NCI-H460 (cell line): Measurements from ENCODE around the gene ITPR2. TPM values are rescaled to one million over a fixed set of nuclear protein-coding genes. Genes with fewer than 3 reads are reported as not detected.
"Not testable (repeated sequence)": the region's sequence is repeated elsewhere in the genome, so short reads cannot be mapped to it uniquely, and the experiment has no call there.

ENCODE experiments used
- DNase-seq: peaks from one replicate; pipeline ENCODE4 v3.0.0-alpha.2; 2016; ENCODE audit warnings: low read depth; ENCODE audit errors: extremely low read depth
- total RNA-seq: library from RNA; depleted of rRNA; stranded (reverse); fragments of >200 nt; shearing (Covaris generic); gene quantifications from 2 replicates; pipeline ENCODE4 v1.2.3, GENCODE V29; 2014

Gene ITPR2
- total RNA-seq, 1 experiment from 2014 or later = 5.5 TPM

GRCh38 chr12:26851031-26851809 lies 18.2 kb upstream of the ITPR2 start:
- no peak for DNase-seq

- DNase-seq = no peak
Measured at GRCh38 chr12:26848156-26848825, 15.3 kb upstream of the ITPR2 start.

- no peak for DNase-seq
Measured at GRCh38 chr12:26847431-26847830, 14.4 kb upstream of the ITPR2 start.

GRCh38 chr12:26846416-26846815 lies 13.4 kb upstream of the ITPR2 start:
- no peak for DNase-seq

GRCh38 chr12:26845984-26846383 lies 13.0 kb upstream of the ITPR2 start:
- DNase-seq = no peak

GRCh38 chr12:26845057-26845666 lies 12.2 kb upstream of the ITPR2 start:
- peak; percentile 40 for DNase-seq

- DNase-seq = no peak
Measured at GRCh38 chr12:26843311-26843710, 10.3 kb upstream of the ITPR2 start.

GRCh38 chr12:26841085-26841484 lies 8.1 kb upstream of the ITPR2 start:
- no peak for DNase-seq

GRCh38 chr12:26839512-26839911 lies 6.5 kb upstream of the ITPR2 start:
- DNase-seq = no peak

GRCh38 chr12:26838888-26839416 lies 6.0 kb upstream of the ITPR2 start:
- DNase-seq = no peak

GRCh38 chr12:26836201-26836600 lies 3.2 kb upstream of the ITPR2 start:
- no peak for DNase-seq

- DNase-seq = not testable (repeated sequence)
Measured at GRCh38 chr12:26834503-26835060, 1.6 kb upstream of the ITPR2 start.

GRCh38 chr12:26833743-26834490 lies 923 bp upstream of the ITPR2 start:
- DNase-seq = no peak

- DNase-seq = peak; percentile 30
Measured at GRCh38 chr12:26831951-26832821, 808 bp downstream of the ITPR2 start.

- DNase-seq = no peak
Measured at GRCh38 chr12:26830783-26831551, 2.0 kb downstream of the ITPR2 start.

- DNase-seq = no peak
Measured at GRCh38 chr12:26830363-26830762, 2.6 kb downstream of the ITPR2 start.

- no peak for DNase-seq
Measured at GRCh38 chr12:26828280-26829073, 4.5 kb downstream of the ITPR2 start.

- no peak for DNase-seq
Measured at GRCh38 chr12:26826437-26826836, 6.6 kb downstream of the ITPR2 start.
